HepG2 (cell line): ENCODE measurements around the gene SLC12A3. TPM values are rescaled to one million over a fixed set of nuclear protein-coding genes. Genes with fewer than 3 reads are reported as not detected.
A peak's percentile ranks its signal among the peaks of the same experiment; 100 is the strongest.

Experiments used
- ATAC-seq: fragments of 200-7000 bp; cut with Tn5 transposase; 3 replicates; pipeline ENCODE4 v1.9.1; 2020; ENCODE audit warnings: mild to moderate bottlenecking, moderate library complexity
- BruUV-seq: library from RNA; stranded (reverse); fragments of 400-500 nt; replicated peaks from 2 replicates; lab custom pipeline; 2021; lab: Mats Ljungman, UMichigan
- CTCF ChIA-PET: fragments of 300-600 bp; formaldehyde crosslinking; extraction: SDS; loops from one replicate; lab custom pipeline; 2021; ENCODE audit warnings: low total read pairs, inconsistent platforms, low intra/inter-chr PET ratio; lab: Yijun Ruan, JAX
- POLR2A ChIA-PET: fragments of 350-600 bp; sonication (Branson Sonifier 250); formaldehyde crosslinking; loops from one replicate; lab custom pipeline; 2020; ENCODE audit warnings: antibody characterized with exemption, inconsistent platforms; lab: Yijun Ruan, JAX
- DNase-seq: peaks from one replicate; pipeline ENCODE4 v3.0.0-alpha.2; 2015; ENCODE audit warnings: low spot score
- FAIRE-seq: peaks from 3 replicates; lab custom pipeline; 2011; peaks lifted over from hg19 to GRCh38; lab: Jason Lieb, UNC
- H2AFZ ChIP-seq: one replicate; pipeline ENCODE4 v1.6.1; 2011; ENCODE audit warnings: low read length, inconsistent platforms
- H3K27ac ChIP-seq: fragments of 300-600 bp; 3 replicates; pipeline ENCODE4 v1.8.0; 2011; ENCODE audit warnings: mixed run types, mild to moderate bottlenecking, mixed read lengths, low read length, inconsistent platforms; ENCODE audit not compliant: insufficient read depth; ENCODE audit errors: extremely low read length
- H3K27me3 ChIP-seq, 2 experiments: fragments of 200-600 bp in 1 of 2; 2 replicates in 1 of 2; 3 replicates in 1 of 2; pipeline versions ENCODE4 v1.6.0 to v1.8.0; 2011; ENCODE audit warnings: low read length in 2 of 2, mild to moderate bottlenecking in 2 of 2, moderate library complexity in 2 of 2, inconsistent platforms in 1 of 2; ENCODE audit not compliant: insufficient read depth in 2 of 2, control insufficient read depth in 1 of 2
- H3K36me3 ChIP-seq, 2 experiments: fragments of 200-600 bp in 1 of 2; replicated peaks in 1 of 2; 2 replicates in 1 of 2; 3 replicates in 1 of 2; pipeline versions ENCODE4 v1.5.1 to v1.8.0; 2011; ENCODE audit warnings: low read length in 2 of 2, inconsistent platforms in 1 of 2; ENCODE audit not compliant: insufficient read depth in 2 of 2, control insufficient read depth in 1 of 2
- H3K4me1 ChIP-seq: 2 replicates; pipeline ENCODE4 v1.5.1; 2012; ENCODE audit warnings: low read length, inconsistent platforms; ENCODE audit not compliant: insufficient read depth
- H3K4me2 ChIP-seq: 2 replicates; pipeline ENCODE4 v1.6.0; 2011; ENCODE audit warnings: low read depth, low read length, inconsistent platforms
- H3K4me3 ChIP-seq, 3 experiments: fragments of 200-600 bp in 1 of 3; sonication (generic), shearing (Covaris generic) in 1 of 3; replicated peaks in 1 of 3; 2 replicates each; pipeline ENCODE4 v1.5.1; 2011 to 2016; ENCODE audit warnings: low read length in 3 of 3, inconsistent platforms in 2 of 3, low read depth in 2 of 3, mild to moderate bottlenecking in 2 of 3, control low read depth in 1 of 3, mixed read lengths in 1 of 3; ENCODE audit not compliant: insufficient read depth in 1 of 3
- H3K79me2 ChIP-seq: one replicate; pipeline ENCODE4 v1.6.1; 2011; ENCODE audit warnings: low read length, inconsistent platforms; ENCODE audit not compliant: insufficient read depth
- H3K9ac ChIP-seq: 2 replicates; pipeline ENCODE4 v1.6.0; 2011; ENCODE audit warnings: mild to moderate bottlenecking, low read depth, low read length, inconsistent platforms; ENCODE audit not compliant: insufficient read depth
- H3K9me3 ChIP-seq: 2 replicates; pipeline ENCODE4 v1.5.1; 2012; ENCODE audit warnings: mild to moderate bottlenecking, low read length
- H4K20me1 ChIP-seq: 2 replicates; pipeline ENCODE4 v1.6.0; 2011; ENCODE audit warnings: inconsistent platforms, mild to moderate bottlenecking, low read length, moderate library complexity; ENCODE audit not compliant: insufficient read depth
- GATA4 ChIP-seq: sonication (generic); IDR thresholded peaks from 2 replicates; pipeline ENCODE4 v1.6.1; 2016; ENCODE audit warnings: antibody characterized with exemption, low read depth, borderline replicate concordance
- KDM2A ChIP-seq: sonication (generic); formaldehyde crosslinking; IDR thresholded peaks from 2 replicates; pipeline ENCODE4 v1.4.0; 2020; ENCODE audit warnings: low read depth, missing genetic modification reagents, borderline replicate concordance
- MNT ChIP-seq: fragments of 450-650 bp; IDR thresholded peaks from 2 replicates; pipeline ENCODE4 v1.6.1; 2016
- SMC3 ChIP-seq: IDR thresholded peaks from 2 replicates; pipeline ENCODE4 v1.6.1; 2011; ENCODE audit warnings: low read length, improper control_type of control experiment
- TCF7 ChIP-seq: sonication (generic); IDR thresholded peaks from 2 replicates; pipeline ENCODE4 v1.6.1; 2016; ENCODE audit warnings: antibody characterized with exemption, low read depth
- ZFY ChIP-seq: sonication (generic); formaldehyde crosslinking; IDR thresholded peaks from 2 replicates; pipeline ENCODE4 v1.4.0; 2020; ENCODE audit warnings: missing genetic modification reagents
- ZNF230 ChIP-seq: sonication (generic); formaldehyde crosslinking; IDR thresholded peaks from 2 replicates; pipeline ENCODE4 v1.4.0; 2020; ENCODE audit warnings: mild to moderate bottlenecking, missing genetic modification reagents
- ZNF431 ChIP-seq: sonication (generic); formaldehyde crosslinking; IDR thresholded peaks from 2 replicates; pipeline ENCODE4 v1.9.0; 2022; ENCODE audit warnings: missing genetic modification reagents, low read depth, mild to moderate bottlenecking, borderline replicate concordance
- ZNF546 ChIP-seq: sonication (generic); formaldehyde crosslinking; conservative IDR thresholded peaks from 2 replicates; pipeline ENCODE4 v1.8.1; 2023; ENCODE audit warnings: mild to moderate bottlenecking, missing genetic modification reagents
- ZNF574 ChIP-seq: sonication (generic); formaldehyde crosslinking; IDR thresholded peaks from 2 replicates; pipeline ENCODE4 v1.4.0; 2020; ENCODE audit warnings: missing genetic modification reagents
- ZNF589 ChIP-seq: sonication (generic); formaldehyde crosslinking; conservative IDR thresholded peaks from 2 replicates; pipeline ENCODE4 v1.8.0; 2022; ENCODE audit warnings: mild to moderate bottlenecking, moderate library complexity, missing genetic modification reagents
- ZNF674 ChIP-seq: sonication (generic); formaldehyde crosslinking; IDR thresholded peaks from 2 replicates; pipeline ENCODE4 v1.5.0; 2020; ENCODE audit warnings: low read depth, mild to moderate bottlenecking, missing genetic modification reagents
- ZSCAN29 ChIP-seq: sonication (generic); formaldehyde crosslinking; conservative IDR thresholded peaks from 2 replicates; pipeline ENCODE4 v1.4.0; 2020; ENCODE audit warnings: mild to moderate bottlenecking, missing genetic modification reagents
- ZZZ3 ChIP-seq: sonication (generic); formaldehyde crosslinking; IDR thresholded peaks from 2 replicates; pipeline ENCODE4 v1.4.0; 2020; ENCODE audit warnings: missing genetic modification reagents, mild to moderate bottlenecking, borderline replicate concordance
- WGBS: methylation state at CpG from one replicate; pipeline ENCODE4 v1.1.6; 2017; ENCODE audit warnings: low lambda C conversion rate; 5-methylcytosine and 5-hydroxymethylcytosine counted together
- in situ Hi-C: cut with HindIII; loops from 2 replicates; pipeline ENCODE4 v1.10.0; 2017; ENCODE audit warnings: low pct_unique_long_range_greater_than_20kb; ENCODE audit not compliant: extremely low pct_ligation_motif_present
- intact Hi-C: fragments of 100-400 bp; cut with micrococcal nuclease; formaldehyde crosslinking; loops from one replicate; pipeline ENCODE4 v1.10.0; 2022; ENCODE audit not compliant: unreplicated experiment
- polyA plus RNA-seq, 8 experiments: library from polyadenylated mRNA; depleted of rRNA in 3 of 8; stranded (reverse) in 7 of 8; unstranded in 1 of 8; fragments of >200 nt; fragmentation: Illumina TruSeq in 4 of 8; extraction: Trizol in 4 of 8; gene quantifications; 2 replicates each; pipeline versions ENCODE4 v1.2.1 to v1.2.3, GENCODE V29; 2011 to 2016; ENCODE audit warnings: low read depth in 4 of 8, missing spikeins in 1 of 8, mixed read lengths in 1 of 8; ENCODE audit not compliant: insufficient read depth in 1 of 8
- total RNA-seq, 5 experiments: library from RNA; depleted of rRNA; stranded (reverse); fragments of >200 nt; fragmentation: Illumina TruSeq; extraction: Trizol; gene quantifications; 2 replicates each; pipeline ENCODE4 v1.2.3, GENCODE V29; 2016; ENCODE audit warnings: low read depth in 1 of 5

SLC12A3 gene
- total and polyA plus RNA-seq, 2 of the 13 experiments (the other 11 are each of a cell fraction or from before 2014, with no cell fraction given), result 6.2 TPM; not detected in 1

- Histone ChIP-seq H3K79me2 (no peaks in the 10 kb centered on the region), H2AFZ (no peak overlapping the region), H3K27ac (no peak overlapping the region), H3K36me3 (peaks cover under 1 to 4% of the 10 kb centered on the region in 2 experiments; a peak in 2 of 5 replicates), H3K4me2 (peak overlapping the region; percentile 36; the same call in 1 of the 2 replicates), H3K4me1 (peaks cover 57% of the 10 kb centered on the region), H4K20me1 (peaks cover 4% of the 10 kb centered on the region; the same call in 1 of the 2 replicates), H3K9me3 (no peaks in the 10 kb centered on the region), H3K27me3 (no peaks in the 10 kb centered on the region), H3K4me3 (no peak overlapping the region), H3K9ac (no peak overlapping the region)
- in situ Hi-C loops, result loop anchor here (5.0 kb wide), 1 partner anchor 83 kb away; the partner anchor contains the start of gene SLC12A3
- DNase-seq (no peak), FAIRE-seq (no peak), ATAC-seq (peak; percentile 4)
- no peak for TF ChIP-seq ZSCAN29 (CRISPR knock-in tag)
- 0 out of 2 replicates have a peak, but pooled peaks have one; percentile 9 for TF ChIP-seq KDM2A
- no peak for TF ChIP-seq TCF7
- 0 out of 2 replicates have a peak, but pooled peaks have one; percentile 32 for TF ChIP-seq ZNF230 (CRISPR knock-in tag)
- no TSS peak for BruUV-seq
- intact Hi-C loops, result no loop called here
- CTCF ChIA-PET, result interaction anchor here (2.8 kb wide), 1 partner anchor 83 kb away, joined by 20 read pairs; no protein-coding TSS in a partner anchor
- WGBS, result 59% methylated on average over 4 of the region's 4 CpGs
- POLR2A ChIA-PET, result interaction anchor here (1.0 to 1.3 kb wide), 2 partner anchors 18 to 135 kb away, joined by 3 read pairs; partner anchors contain the start of gene HERPUD1
Observed at GRCh38 chr16:56950051-56950450, 85.0 kb downstream of the SLC12A3 start.

- Histone ChIP-seq H3K27me3 (no peaks in the 10 kb centered on the region), H3K9ac (no peak overlapping the region), H3K4me1 (peaks cover 53% of the 10 kb centered on the region), H2AFZ (no peak overlapping the region), H3K9me3 (no peaks in the 10 kb centered on the region), H4K20me1 (peaks cover 4% of the 10 kb centered on the region; the same call in 1 of the 2 replicates), H3K4me2 (peak overlapping the region; percentile 36; the same call in 1 of the 2 replicates), H3K36me3 (no peaks in the 10 kb centered on the region), H3K4me3 (no peak overlapping the region), H3K79me2 (no peaks in the 10 kb centered on the region), H3K27ac (no peak overlapping the region)
- ChIA-PET CTCF (interaction anchor here (1.2 to 2.8 kb wide), 2 partner anchors 14 to 83 kb away, joined by 4 to 20 read pairs; no protein-coding TSS in a partner anchor), POLR2A (interaction anchor here (1.1 to 1.3 kb wide), 3 partner anchors 10 to 23 kb away, joined by 3 read pairs; partner anchors contain the start of gene HERPUD1)
- BruUV-seq, result no TSS peak
- ATAC-seq, result peak; percentile 17
- FAIRE-seq, result no peak
- intact Hi-C loops (no loop called here), in situ Hi-C loops (loop anchor here (5.0 kb wide), 1 partner anchor 83 kb away; the partner anchor contains the start of gene SLC12A3)
- no peak for DNase-seq
- 27% methylated on average over 7 of the region's 7 CpGs for WGBS
- no peak for TF ChIP-seq ZNF589
- no peak for TF ChIP-seq ZNF546 (CRISPR knock-in tag)
- 0 out of 2 replicates have a peak, but pooled peaks have one; percentile 24 for TF ChIP-seq ZNF431 (CRISPR knock-in tag)
- TF ChIP-seq SMC3, result peak; percentile 3; the same call in 1 of the 2 replicates
- 0 out of 2 replicates have a peak, but pooled peaks have one; percentile 6 for TF ChIP-seq ZNF574 (CRISPR knock-in tag)
- TF ChIP-seq ZZZ3 (CRISPR knock-in tag), result no peak
- peak; percentile 25; the same call in 1 of the 2 replicates for TF ChIP-seq MNT
- peak; percentile 8; the same call in 1 of the 2 replicates for TF ChIP-seq ZFY (CRISPR knock-in tag)
- TF ChIP-seq GATA4, result no peak
- no peak for TF ChIP-seq ZNF674
Observed at GRCh38 chr16:56950455-56950854, 85.4 kb downstream of the SLC12A3 start.
